Activated CD8-positive, alpha-beta T cell treated with anti-CD3 and anti-CD28 coated beads, Interleukin-2, amount 10 ng/mL, durations not matched to agents 7 days and 5 days (primary cell): ENCODE measurements around the gene DDX6. TPM values are rescaled to one million over a fixed set of nuclear protein-coding genes. Genes with fewer than 3 reads are reported as not detected.
"Not testable (repeated sequence)": the region's sequence is repeated elsewhere in the genome, so short reads cannot be mapped to it uniquely, and the experiment has no call there.

ENCODE experiments used
- ATAC-seq: fragments of 150-1000 bp; cut with Tn5 transposase; one replicate; pipeline ENCODE4 v1.10.0; 2021; ENCODE audit warnings: moderate library complexity
- CTCF ChIA-PET: fragments of 350-600 bp; sonication (Branson Sonifier 250); formaldehyde crosslinking; loops from one replicate; lab custom pipeline; 2021; ENCODE audit warnings: antibody characterized with exemption; lab: Charles Lee
- POLR2A ChIA-PET: fragments of 350-600 bp; sonication (Branson Sonifier 250); formaldehyde crosslinking; loops from one replicate; lab custom pipeline; 2021; ENCODE audit warnings: antibody characterized with exemption; lab: Charles Lee
- DNase-seq: peaks from one replicate; pipeline ENCODE4 v3.0.0-alpha.2; 2020
- H3K27ac Mint-ChIP-seq: one replicate; pipeline ENCODE4 v1.8.0; 2021; ENCODE audit warnings: mild to moderate bottlenecking, mixed read lengths
- H3K27me3 Mint-ChIP-seq: one replicate; pipeline ENCODE4 v1.8.0; 2021; ENCODE audit warnings: low read depth, mixed read lengths
- H3K36me3 Mint-ChIP-seq: one replicate; pipeline ENCODE4 v1.8.0; 2021; ENCODE audit warnings: low read depth, mixed read lengths
- H3K4me1 Mint-ChIP-seq: one replicate; pipeline ENCODE4 v1.8.0; 2021; ENCODE audit warnings: low read depth, mixed read lengths
- H3K4me3 Mint-ChIP-seq: one replicate; pipeline ENCODE4 v1.8.0; 2021; ENCODE audit warnings: mild to moderate bottlenecking, mixed read lengths
- H3K9me3 Mint-ChIP-seq: one replicate; pipeline ENCODE4 v1.8.0; 2022; ENCODE audit warnings: mixed read lengths; ENCODE audit not compliant: insufficient read depth
- total RNA-seq, 2 experiments: library from RNA; stranded (reverse); gene quantifications; one replicate each; pipeline ENCODE4 v1.2.3, GENCODE V29; 2021

DDX6 gene
- total RNA-seq, 2 experiments from 2014 or later: 143 to 152 TPM

DNA sequence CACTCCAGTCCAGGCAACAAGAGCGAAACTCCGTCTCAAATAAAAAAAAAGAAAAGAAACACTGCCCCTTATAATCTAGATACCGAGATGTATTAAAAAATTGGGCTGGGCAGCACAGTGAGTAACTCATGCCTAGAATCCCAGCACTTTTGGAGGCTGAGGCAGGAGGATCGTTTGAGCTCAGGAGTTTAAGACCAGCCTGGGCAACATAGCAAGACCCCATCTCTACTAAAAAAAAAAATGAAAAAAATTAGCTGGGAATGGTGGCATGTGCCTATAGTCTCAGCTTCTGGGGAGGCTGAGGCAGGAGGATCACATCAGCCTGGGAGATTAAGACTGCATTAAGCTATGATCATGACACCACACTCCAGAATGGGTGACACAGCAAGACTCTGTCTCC lies 24.9 kb downstream of the DDX6 start:
- Mint-ChIP-seq H3K36me3 (peaks cover 64% of the 10 kb centered on the region), H3K4me1 (peaks cover 17% of the 10 kb centered on the region), H3K4me3 (no peak overlapping the region), H3K27me3 (no peaks in the 10 kb centered on the region), H3K9me3 (no peaks in the 10 kb centered on the region), H3K27ac (no peak overlapping the region)
- DNase-seq (no peak), ATAC-seq (no peak)
- CTCF ChIA-PET: interaction anchor here (0.7 to 3.3 kb wide), 2 partner anchors 25 to 76 kb away, joined by 4 to 12 read pairs; partner anchors contain the start of gene DDX6
- POLR2A ChIA-PET: no interaction called here

DNA sequence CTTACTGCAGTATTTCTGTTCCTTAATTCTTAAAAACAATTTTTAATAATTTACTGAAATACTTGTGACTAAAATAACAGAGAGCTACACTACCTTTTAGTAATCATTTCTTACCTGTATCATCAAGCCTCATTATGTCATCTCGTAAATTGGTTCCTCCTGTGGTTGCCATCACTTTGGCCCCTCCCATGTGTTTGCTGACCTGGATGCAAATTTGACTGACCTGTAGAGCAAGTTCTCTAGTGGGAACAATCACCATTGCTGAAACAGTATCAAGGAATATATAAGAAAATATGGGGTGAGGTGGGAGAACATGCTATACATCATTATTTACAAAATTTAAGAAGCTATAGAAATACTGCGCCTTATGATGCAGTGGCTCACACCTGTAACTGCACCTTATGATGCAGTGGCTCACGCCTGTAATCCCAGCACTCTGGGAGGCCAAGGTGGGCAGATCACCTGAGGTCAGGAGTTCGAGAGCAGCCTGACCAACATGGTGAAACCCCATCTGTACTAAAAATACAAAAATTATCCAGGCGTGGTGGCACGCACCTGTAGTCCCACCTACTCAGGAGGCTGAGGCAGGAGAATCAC lies 25.8 kb downstream of the DDX6 start:
- H3K4me1 Mint-ChIP-seq: peaks cover 12% of the 10 kb centered on the region
- H3K4me3 Mint-ChIP-seq, DNase-seq, H3K9me3 Mint-ChIP-seq, H3K27me3 Mint-ChIP-seq, H3K27ac Mint-ChIP-seq, POLR2A ChIA-PET, ATAC-seq: not testable (repeated sequence)
- H3K36me3 Mint-ChIP-seq: peaks cover 61% of the 10 kb centered on the region
- CTCF ChIA-PET: interaction anchor here (0.7 to 3.3 kb wide), 5 partner anchors 12 to 192 kb away, joined by 3 to 12 read pairs (median 3); no protein-coding TSS in a partner anchor

DNA sequence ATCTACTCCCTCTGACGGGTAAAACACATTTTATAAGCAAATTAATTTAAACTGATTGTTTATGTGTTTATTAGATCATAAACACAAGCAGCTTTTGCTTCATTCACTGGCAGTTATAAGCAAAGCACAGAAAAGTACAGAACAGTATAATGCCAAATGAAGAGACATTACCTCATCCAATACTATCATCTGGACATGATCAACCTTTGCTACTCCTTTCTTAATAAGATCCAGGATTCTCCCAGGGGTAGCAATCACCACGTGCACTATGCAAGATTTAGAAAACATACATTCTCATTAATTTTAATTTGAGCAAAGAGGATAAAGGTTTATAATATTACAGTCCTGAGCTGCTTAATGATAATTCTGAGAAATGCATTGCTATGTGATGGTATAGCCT lies 27.9 kb downstream of the DDX6 start:
- ATAC-seq (no peak), DNase-seq (no peak)
- H3K4me1 Mint-ChIP-seq: peaks cover 2% of the 10 kb centered on the region
- peaks cover 62% of the 10 kb centered on the region for H3K36me3 Mint-ChIP-seq
- ChIA-PET CTCF (interaction anchor here (0.7 to 1.2 kb wide), 3 partner anchors 73 to 253 kb away, joined by 3 to 6 read pairs (median 3); no protein-coding TSS in a partner anchor), POLR2A (interaction anchor here (2.0 kb wide), 1 partner anchor 12 kb away, joined by 4 read pairs; no protein-coding TSS in a partner anchor)
- no peak overlapping the region for H3K27ac Mint-ChIP-seq
- H3K27me3 Mint-ChIP-seq: no peaks in the 10 kb centered on the region
- H3K4me3 Mint-ChIP-seq: no peak overlapping the region
- no peaks in the 10 kb centered on the region for H3K9me3 Mint-ChIP-seq

DNA sequence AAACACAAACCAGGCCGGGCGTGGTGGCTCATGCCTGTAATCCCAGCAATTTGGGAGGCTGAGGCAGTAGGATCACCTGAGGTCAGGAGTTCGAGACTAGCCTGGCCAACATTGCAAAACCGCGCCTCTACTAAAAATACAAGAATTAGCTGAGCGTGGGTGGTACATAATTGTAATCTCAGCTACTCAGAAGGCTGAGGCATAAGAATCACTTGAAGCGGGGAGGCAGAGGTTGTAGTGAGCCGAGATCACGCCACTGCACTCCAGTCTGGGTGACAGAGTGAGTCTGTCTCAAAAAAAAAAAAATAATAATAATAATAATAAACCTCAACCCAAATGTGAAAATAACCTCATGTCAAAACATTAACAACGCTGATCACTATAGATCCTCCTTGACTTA lies 29.0 kb downstream of the DDX6 start:
- ChIA-PET CTCF (interaction anchor here (1.0 to 1.2 kb wide), 2 partner anchors 72 to 169 kb away, joined by 3 to 6 read pairs; no protein-coding TSS in a partner anchor), POLR2A (interaction anchor here (2.0 kb wide), 1 partner anchor 11 kb away, joined by 4 read pairs; no protein-coding TSS in a partner anchor)
- H3K36me3 Mint-ChIP-seq: peaks cover 60% of the 10 kb centered on the region
- H3K4me3 Mint-ChIP-seq, H3K27ac Mint-ChIP-seq, H3K9me3 Mint-ChIP-seq, ATAC-seq, H3K27me3 Mint-ChIP-seq, H3K4me1 Mint-ChIP-seq, DNase-seq: not testable (repeated sequence)

DNA sequence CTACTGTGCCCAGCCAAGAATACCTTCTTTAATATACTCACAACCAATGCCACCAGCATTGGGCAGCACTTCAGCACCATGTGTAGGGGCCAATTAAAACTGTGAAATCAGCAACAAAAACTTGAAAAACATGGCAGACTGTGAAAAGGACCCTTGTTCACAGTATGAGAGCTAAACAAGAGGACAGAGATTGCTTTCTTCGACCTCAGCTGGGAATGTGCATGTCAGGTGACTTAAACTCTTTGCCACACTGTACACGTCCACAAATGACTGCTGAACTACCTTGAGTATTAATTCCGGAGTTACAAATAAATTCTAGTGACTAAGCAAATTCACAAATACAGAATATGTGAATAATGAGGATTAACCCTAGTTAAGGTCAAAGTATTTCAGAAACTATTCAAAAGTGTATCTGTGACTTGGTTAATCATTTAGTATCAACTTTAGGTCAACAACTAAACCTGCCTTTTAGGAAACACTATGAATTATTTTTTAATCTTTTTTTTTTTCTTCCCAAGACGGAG lies 33.0 kb downstream of the DDX6 start:
- Mint-ChIP-seq H3K27me3 (no peaks in the 10 kb centered on the region), H3K9me3 (no peaks in the 10 kb centered on the region), H3K27ac (no peak overlapping the region), H3K4me3 (no peak overlapping the region), H3K4me1 (no peaks in the 10 kb centered on the region), H3K36me3 (peaks cover 66% of the 10 kb centered on the region)
- ChIA-PET POLR2A (no interaction called here), CTCF (interaction anchor here (2.5 kb wide), 1 partner anchor 68 kb away, joined by 10 read pairs; no protein-coding TSS in a partner anchor)
- DNase-seq (no peak), ATAC-seq (no peak)

DNA sequence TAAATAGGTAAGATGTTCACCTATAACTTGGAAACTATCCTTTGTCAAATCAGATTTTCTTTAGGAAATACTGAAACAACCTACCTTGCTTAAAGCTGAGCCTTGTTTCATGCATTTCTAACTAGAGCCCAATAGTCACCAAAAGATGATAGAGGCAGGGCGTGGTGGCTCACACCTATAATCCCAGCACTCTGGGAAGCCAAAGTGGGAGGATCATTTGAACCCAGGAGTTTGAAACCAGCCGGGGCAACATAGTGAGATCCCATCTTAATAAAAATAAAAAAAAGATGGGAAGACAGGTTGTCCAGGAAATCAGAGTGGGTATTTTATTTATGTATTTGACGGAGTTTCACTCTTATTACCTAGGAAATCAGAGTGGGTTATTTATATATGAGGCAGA lies 38.3 kb downstream of the DDX6 start:
- ChIA-PET POLR2A (no interaction called here), CTCF (interaction anchor here (2.0 kb wide), 1 partner anchor 12 kb away, joined by 4 read pairs; no protein-coding TSS in a partner anchor)
- DNase-seq (no peak), ATAC-seq (no peak)
- Mint-ChIP-seq H3K4me1 (no peaks in the 10 kb centered on the region), H3K9me3 (no peaks in the 10 kb centered on the region), H3K36me3 (peaks cover 68% of the 10 kb centered on the region), H3K4me3 (no peak overlapping the region), H3K27ac (no peak overlapping the region), H3K27me3 (no peaks in the 10 kb centered on the region)

DNA sequence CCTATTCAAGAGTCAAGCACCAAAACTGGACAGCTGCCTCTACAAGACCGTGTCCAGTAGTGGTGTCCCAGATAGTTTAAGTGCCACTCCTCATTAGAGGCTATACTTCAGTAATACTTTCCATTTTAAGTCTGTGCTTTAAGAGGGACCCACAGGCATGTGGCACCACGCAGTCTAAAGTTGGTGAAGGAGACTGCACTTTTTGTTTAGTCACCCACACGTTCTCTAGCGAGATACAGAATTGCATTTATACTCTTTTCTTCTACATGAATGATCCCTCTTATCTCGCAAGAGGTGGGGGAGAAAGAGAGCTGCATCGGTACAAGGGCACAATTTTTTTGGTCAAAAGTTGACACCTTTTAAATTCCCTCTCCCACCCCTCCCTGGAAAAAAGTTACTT lies 41.5 kb downstream of the DDX6 start:
- H3K27me3 Mint-ChIP-seq: no peaks in the 10 kb centered on the region
- no peaks in the 10 kb centered on the region for H3K9me3 Mint-ChIP-seq
- ATAC-seq (no peak), DNase-seq (no peak)
- H3K4me1 Mint-ChIP-seq: no peaks in the 10 kb centered on the region
- CTCF ChIA-PET: interaction anchor here (1.2 to 2.7 kb wide), 3 partner anchors 21 to 146 kb away, joined by 3 to 15 read pairs (median 4); no protein-coding TSS in a partner anchor
- H3K36me3 Mint-ChIP-seq: peaks cover 46% of the 10 kb centered on the region
- no peak overlapping the region for H3K4me3 Mint-ChIP-seq
- H3K27ac Mint-ChIP-seq: no peak overlapping the region
- POLR2A ChIA-PET: no interaction called here

DNA sequence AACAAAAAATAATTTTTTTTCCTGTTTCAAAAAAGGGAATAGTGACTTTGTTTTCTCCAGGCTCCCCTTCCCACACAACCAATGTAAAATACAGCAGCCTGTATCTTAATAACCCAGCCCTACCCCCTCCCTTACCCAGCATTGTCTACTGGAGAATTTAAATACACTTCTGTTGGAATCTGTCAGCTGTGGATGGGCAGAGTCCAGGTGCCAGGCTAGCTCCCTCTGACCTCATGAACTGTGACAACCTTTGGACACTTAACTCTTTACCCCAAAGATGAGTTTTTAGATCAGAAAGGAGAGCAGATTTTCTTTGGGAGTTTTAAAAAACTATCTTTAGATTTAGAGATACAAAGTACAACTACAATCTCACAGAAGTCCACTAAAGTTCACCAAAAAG lies 42.9 kb downstream of the DDX6 start:
- Mint-ChIP-seq H3K27me3 (no peaks in the 10 kb centered on the region), H3K4me1 (no peaks in the 10 kb centered on the region), H3K27ac (no peak overlapping the region), H3K9me3 (no peaks in the 10 kb centered on the region), H3K4me3 (no peak overlapping the region), H3K36me3 (peaks cover 40% of the 10 kb centered on the region)
- no peak for DNase-seq
- POLR2A ChIA-PET: no interaction called here
- CTCF ChIA-PET: interaction anchor here (0.8 kb wide), 1 partner anchor 58 kb away, joined by 4 read pairs; no protein-coding TSS in a partner anchor
- no peak for ATAC-seq

DNA sequence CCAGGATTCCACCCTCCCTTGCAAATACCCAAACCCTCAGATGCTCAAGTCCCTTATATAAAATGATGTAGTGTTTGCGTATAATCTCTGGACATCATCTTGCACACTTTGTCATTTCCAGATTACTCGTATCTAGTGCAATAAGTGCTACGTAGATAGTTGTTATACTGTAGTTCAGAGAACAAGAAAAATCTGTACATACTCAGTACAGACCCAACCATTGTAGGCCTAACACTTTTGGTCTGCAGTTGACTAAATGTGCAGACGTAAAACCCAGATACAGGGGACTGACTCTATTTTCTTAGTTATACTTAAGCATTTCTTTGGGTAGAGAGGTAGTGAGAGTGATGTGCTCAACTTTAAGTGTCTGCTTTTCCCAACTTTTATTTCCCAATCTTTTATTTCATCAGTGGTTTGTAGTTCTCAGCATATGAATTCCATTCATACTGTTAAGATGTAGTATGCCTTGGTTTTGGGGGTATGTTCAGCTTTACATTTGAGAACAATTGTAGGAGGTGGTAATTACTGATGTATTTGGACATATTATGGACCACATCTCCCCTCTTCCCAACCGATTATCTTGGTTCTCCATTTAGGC lies 43.9 kb downstream of the DDX6 start:
- no peak for ATAC-seq
- Mint-ChIP-seq H3K27ac (no peak overlapping the region), H3K9me3 (no peaks in the 10 kb centered on the region), H3K4me1 (no peaks in the 10 kb centered on the region), H3K27me3 (no peaks in the 10 kb centered on the region), H3K36me3 (peaks cover 35% of the 10 kb centered on the region), H3K4me3 (no peak overlapping the region)
- DNase-seq: no peak
- ChIA-PET CTCF (no interaction called here), POLR2A (no interaction called here)

DNA sequence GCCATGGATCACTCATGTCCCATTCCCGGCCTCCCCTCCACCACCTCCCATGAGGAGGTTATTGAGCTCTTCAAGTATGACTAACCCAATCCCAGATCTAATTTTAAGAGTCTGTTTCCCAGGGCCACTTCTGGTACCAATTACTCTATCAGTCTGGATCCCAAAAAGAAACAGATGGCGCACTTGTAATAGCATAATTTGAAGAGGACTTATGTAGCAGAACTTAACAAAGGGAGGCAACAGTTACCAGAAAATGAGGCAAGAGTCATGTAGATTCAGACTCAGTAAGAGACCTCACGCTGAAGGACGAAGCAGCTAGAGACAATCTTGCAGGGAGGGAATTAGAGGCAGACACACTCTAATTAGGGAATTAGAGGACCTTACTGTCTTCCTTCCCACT lies 46.9 kb downstream of the DDX6 start:
- Mint-ChIP-seq H3K4me1 (no peaks in the 10 kb centered on the region), H3K4me3 (no peak overlapping the region), H3K27ac (no peak overlapping the region), H3K9me3 (no peaks in the 10 kb centered on the region), H3K36me3 (peaks cover 10% of the 10 kb centered on the region), H3K27me3 (peaks cover 5% of the 10 kb centered on the region)
- DNase-seq (no peak), ATAC-seq (no peak)
- ChIA-PET CTCF (interaction anchor here (0.7 kb wide), 1 partner anchor 54 kb away, joined by 3 read pairs; no protein-coding TSS in a partner anchor), POLR2A (no interaction called here)

DNA sequence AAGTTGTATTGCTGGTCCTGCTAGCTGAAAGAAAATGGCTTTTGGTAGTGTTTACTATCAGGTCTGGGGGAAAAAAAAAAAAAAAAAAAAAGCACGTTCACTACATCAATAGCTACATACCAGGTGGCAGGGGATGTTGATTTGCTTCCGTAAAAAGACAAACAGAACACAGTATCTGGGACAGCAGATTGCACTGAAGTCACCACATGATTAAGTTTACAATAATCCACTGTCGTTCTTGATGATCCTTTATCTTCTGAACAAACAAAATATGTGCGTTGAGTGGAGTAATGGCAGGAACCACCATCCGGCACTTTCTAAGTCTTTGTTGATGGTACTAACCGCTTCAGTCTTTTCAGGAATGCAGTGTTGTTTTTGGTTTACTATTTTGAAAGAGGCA lies 48.7 kb downstream of the DDX6 start:
- ATAC-seq: no peak
- DNase-seq: no peak
- no peaks in the 10 kb centered on the region for H3K4me1 Mint-ChIP-seq
- no peaks in the 10 kb centered on the region for H3K9me3 Mint-ChIP-seq
- H3K4me3 Mint-ChIP-seq: no peak overlapping the region
- peaks cover 9% of the 10 kb centered on the region for H3K27me3 Mint-ChIP-seq
- H3K27ac Mint-ChIP-seq: no peak overlapping the region
- H3K36me3 Mint-ChIP-seq: peaks cover 2% of the 10 kb centered on the region
- CTCF ChIA-PET: interaction anchor here (1.2 to 1.5 kb wide), 2 partner anchors 9 to 52 kb away, joined by 3 read pairs; no protein-coding TSS in a partner anchor
- POLR2A ChIA-PET: no interaction called here
